DOHH2 (cell line): Measurements from ENCODE around the gene HPSE2.

Experiments
- H3F3A ChIP-seq: fragments of 200-600 bp; sonication (generic), shearing (Covaris generic); 2 replicates; pipeline ENCODE4 v1.6.0; 2016; ENCODE audit warnings: antibody characterized with exemption, mild to moderate bottlenecking; ENCODE audit not compliant: control insufficient read depth, insufficient read depth
- H3K27ac ChIP-seq: fragments of 200-600 bp; sonication (generic); 2 replicates; pipeline ENCODE4 v1.5.1; 2014; ENCODE audit warnings: low read depth, mild to moderate bottlenecking, low read length, moderate library complexity
- H3K27me3 ChIP-seq: fragments of 200-600 bp; sonication (generic); 2 replicates; pipeline ENCODE4 v1.6.1; 2014; ENCODE audit warnings: mild to moderate bottlenecking, low read length, mixed read lengths; ENCODE audit not compliant: control insufficient read depth
- H3K36me3 ChIP-seq: fragments of 200-600 bp; sonication (generic); 2 replicates; pipeline ENCODE4 v1.6.1; 2014; ENCODE audit warnings: mild to moderate bottlenecking, low read length, moderate library complexity, mixed read lengths; ENCODE audit not compliant: control insufficient read depth
- H3K4me1 ChIP-seq: fragments of 200-600 bp; sonication (generic); 2 replicates; pipeline ENCODE4 v1.6.1; 2014; ENCODE audit warnings: mild to moderate bottlenecking, low read length, mixed read lengths; ENCODE audit not compliant: control insufficient read depth
- H3K4me2 ChIP-seq: fragments of 200-600 bp; sonication (generic); 2 replicates; pipeline ENCODE4 v1.6.0; 2014; ENCODE audit warnings: mild to moderate bottlenecking, low read length, moderate library complexity
- H3K4me3 ChIP-seq: fragments of 200-600 bp; sonication (generic); 2 replicates; pipeline ENCODE4 v1.5.1; 2014; ENCODE audit warnings: mild to moderate bottlenecking, low read length, mixed read lengths
- H3K79me2 ChIP-seq: fragments of 200-600 bp; sonication (generic); 2 replicates; pipeline ENCODE4 v1.6.1; 2014; ENCODE audit warnings: mild to moderate bottlenecking, low read length, mixed read lengths; ENCODE audit not compliant: control insufficient read depth
- H3K9me2 ChIP-seq: fragments of 200-600 bp; sonication (generic); replicated peaks from 2 replicates; pipeline ENCODE4 v1.6.1; 2014; ENCODE audit warnings: mild to moderate bottlenecking, low read length, mixed read lengths; ENCODE audit not compliant: control insufficient read depth
- H3K9me3 ChIP-seq: fragments of 200-600 bp; sonication (generic); 2 replicates; pipeline ENCODE4 v1.6.1; 2014; ENCODE audit warnings: antibody characterized with exemption, low read length, mixed read lengths; ENCODE audit not compliant: control insufficient read depth, insufficient read depth
- H4K20me1 ChIP-seq: fragments of 200-600 bp; sonication (generic); 2 replicates; pipeline ENCODE4 v1.6.0; 2014; ENCODE audit warnings: low read depth, mild to moderate bottlenecking, antibody characterized with exemption, low read length, moderate library complexity; ENCODE audit not compliant: control insufficient read depth, insufficient read depth
- EZH2phosphoT487 ChIP-seq: fragments of 200-600 bp; sonication (generic); IDR thresholded peaks from 2 replicates; pipeline ENCODE4 v1.6.1; 2017; ENCODE audit warnings: borderline replicate concordance, mild to moderate bottlenecking, antibody characterized with exemption, low read length, moderate library complexity, mixed read lengths
- TF ChIP-seq, protein P1 (sequence below): fragments of 200-600 bp; sonication (generic); IDR thresholded peaks from one replicate; pipeline ENCODE4 v1.5.1; 2014; ENCODE audit warnings: antibody characterized with exemption, mild to moderate bottlenecking, low read depth, low read length; ENCODE audit not compliant: poor library complexity, severe bottlenecking

Gene HPSE2

DNA sequence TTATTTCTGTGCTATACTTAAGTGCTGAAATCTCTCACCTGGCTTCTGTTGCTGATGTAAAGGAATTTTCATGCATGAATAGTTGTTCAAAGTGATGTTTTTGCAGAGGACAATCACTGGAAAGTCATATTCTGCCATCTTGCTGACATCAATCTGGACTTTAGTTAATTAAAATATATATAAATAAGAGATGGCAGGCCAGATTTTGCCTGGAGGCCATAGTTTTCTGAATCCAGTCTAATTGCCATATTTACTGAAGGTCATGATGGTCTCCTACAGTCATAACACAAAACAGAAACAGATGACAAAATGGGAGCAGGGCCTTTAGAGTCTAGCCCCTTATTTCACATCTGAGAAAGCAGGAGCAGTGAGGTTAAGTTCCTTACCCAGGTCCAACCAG lies 228.2 kb downstream of the HPSE2 start:
- TF ChIP-seq, protein P1, sequence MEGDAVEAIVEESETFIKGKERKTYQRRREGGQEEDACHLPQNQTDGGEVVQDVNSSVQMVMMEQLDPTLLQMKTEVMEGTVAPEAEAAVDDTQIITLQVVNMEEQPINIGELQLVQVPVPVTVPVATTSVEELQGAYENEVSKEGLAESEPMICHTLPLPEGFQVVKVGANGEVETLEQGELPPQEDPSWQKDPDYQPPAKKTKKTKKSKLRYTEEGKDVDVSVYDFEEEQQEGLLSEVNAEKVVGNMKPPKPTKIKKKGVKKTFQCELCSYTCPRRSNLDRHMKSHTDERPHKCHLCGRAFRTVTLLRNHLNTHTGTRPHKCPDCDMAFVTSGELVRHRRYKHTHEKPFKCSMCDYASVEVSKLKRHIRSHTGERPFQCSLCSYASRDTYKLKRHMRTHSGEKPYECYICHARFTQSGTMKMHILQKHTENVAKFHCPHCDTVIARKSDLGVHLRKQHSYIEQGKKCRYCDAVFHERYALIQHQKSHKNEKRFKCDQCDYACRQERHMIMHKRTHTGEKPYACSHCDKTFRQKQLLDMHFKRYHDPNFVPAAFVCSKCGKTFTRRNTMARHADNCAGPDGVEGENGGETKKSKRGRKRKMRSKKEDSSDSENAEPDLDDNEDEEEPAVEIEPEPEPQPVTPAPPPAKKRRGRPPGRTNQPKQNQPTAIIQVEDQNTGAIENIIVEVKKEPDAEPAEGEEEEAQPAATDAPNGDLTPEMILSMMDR: no peak
- no peak for TF ChIP-seq EZH2phosphoT487
- Histone ChIP-seq H3K36me3 (no peaks in the 10 kb centered on the region), H3K27ac (no peak overlapping the region), H3K4me3 (no peak overlapping the region), H3K4me1 (no peaks in the 10 kb centered on the region), H3K9me2 (no peaks in the 10 kb centered on the region), H4K20me1 (no peaks in the 10 kb centered on the region), H3K9me3 (no peaks in the 10 kb centered on the region), H3K4me2 (no peak overlapping the region), H3K79me2 (no peaks in the 10 kb centered on the region), H3K27me3 (no peaks in the 10 kb centered on the region), H3F3A (no peaks in the 10 kb centered on the region)

GRCh38 chr10:99005254-99005653 lies 230.4 kb downstream of the HPSE2 start:
- H3K9me2 ChIP-seq: no peaks in the 10 kb centered on the region
- TF ChIP-seq, protein P1: no peak
- no peak for TF ChIP-seq EZH2phosphoT487
- H4K20me1 ChIP-seq: no peaks in the 10 kb centered on the region
- no peaks in the 10 kb centered on the region for H3K4me1 ChIP-seq
- H3K36me3 ChIP-seq: no peaks in the 10 kb centered on the region
- H3K9me3 ChIP-seq: no peaks in the 10 kb centered on the region
- H3K4me2 ChIP-seq: no peak overlapping the region
- no peaks in the 10 kb centered on the region for H3F3A ChIP-seq
- no peak overlapping the region for H3K27ac ChIP-seq
- no peaks in the 10 kb centered on the region for H3K27me3 ChIP-seq
- H3K79me2 ChIP-seq: no peaks in the 10 kb centered on the region
- H3K4me3 ChIP-seq: no peak overlapping the region

DNA sequence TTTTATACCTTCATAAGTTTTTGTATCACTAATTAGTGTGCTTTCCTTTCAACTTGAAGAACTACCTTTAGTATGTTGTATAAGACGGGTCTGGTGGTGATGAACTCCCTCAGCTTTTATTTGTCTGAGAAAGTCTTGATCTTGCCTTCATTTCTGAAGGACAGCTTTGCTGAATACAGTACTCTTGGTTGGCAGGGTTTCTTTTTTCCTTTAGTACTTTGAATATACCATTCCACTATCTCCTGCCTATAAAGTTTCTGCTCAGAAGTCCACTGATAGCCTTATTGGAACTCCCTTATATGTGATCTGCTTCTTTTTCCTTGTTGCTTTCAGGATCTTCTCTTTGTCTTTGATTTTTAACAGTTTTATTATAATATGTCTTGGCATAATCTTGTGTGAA lies 230.9 kb downstream of the HPSE2 start:
- Histone ChIP-seq H3F3A (no peaks in the 10 kb centered on the region), H3K9me2 (no peaks in the 10 kb centered on the region), H4K20me1 (no peaks in the 10 kb centered on the region), H3K4me3 (no peak overlapping the region), H3K36me3 (no peaks in the 10 kb centered on the region), H3K79me2 (no peaks in the 10 kb centered on the region), H3K27ac (no peak overlapping the region), H3K9me3 (no peaks in the 10 kb centered on the region), H3K4me1 (no peaks in the 10 kb centered on the region), H3K4me2 (no peak overlapping the region), H3K27me3 (no peaks in the 10 kb centered on the region; the same call in 1 of the 2 replicates)
- TF ChIP-seq EZH2phosphoT487: no peak
- TF ChIP-seq, protein P1: no peak

GRCh38 chr10:99002392-99002791 lies 233.3 kb downstream of the HPSE2 start:
- H3K4me3 ChIP-seq: no peak overlapping the region
- no peaks in the 10 kb centered on the region for H3K4me1 ChIP-seq
- no peaks in the 10 kb centered on the region; the same call in 1 of the 2 replicates for H3K27me3 ChIP-seq
- no peaks in the 10 kb centered on the region for H3K9me2 ChIP-seq
- H3K4me2 ChIP-seq: no peak overlapping the region
- no peaks in the 10 kb centered on the region for H3F3A ChIP-seq
- H3K79me2 ChIP-seq: no peaks in the 10 kb centered on the region
- H3K27ac ChIP-seq: no peak overlapping the region
- H3K36me3 ChIP-seq: no peaks in the 10 kb centered on the region
- no peaks in the 10 kb centered on the region for H4K20me1 ChIP-seq
- TF ChIP-seq EZH2phosphoT487: no peak
- TF ChIP-seq, protein P1: no peak
- H3K9me3 ChIP-seq: no peaks in the 10 kb centered on the region
